Activated B cell treated with CpG ODN at 0.5 μM for 24 hours (primary cell): ENCODE data around the gene VDR. TPM values are rescaled to one million over a fixed set of nuclear protein-coding genes. Genes with fewer than 3 reads are reported as not detected.

ENCODE experiments used
- ATAC-seq: fragments of 200-7000 bp; cut with Tn5 transposase; one replicate; pipeline ENCODE4 v1.10.0; 2021; ENCODE audit warnings: low read depth, mild to moderate bottlenecking, moderate library complexity
- CTCF ChIA-PET: fragments of 350-600 bp; sonication (Branson Sonifier 250); formaldehyde crosslinking; loops from one replicate; lab custom pipeline; 2021; ENCODE audit warnings: antibody characterized with exemption; lab: Charles Lee
- POLR2A ChIA-PET: fragments of 350-600 bp; sonication (Branson Sonifier 250); formaldehyde crosslinking; loops from one replicate; lab custom pipeline; 2021; ENCODE audit warnings: antibody characterized with exemption; lab: Charles Lee
- DNase-seq: peaks from one replicate; pipeline ENCODE4 v3.0.0; 2022
- H3K27ac Mint-ChIP-seq: one replicate; pipeline ENCODE4 v1.8.0; 2020; ENCODE audit warnings: mixed read lengths
- H3K27me3 Mint-ChIP-seq: one replicate; pipeline ENCODE4 v1.8.0; 2021; ENCODE audit warnings: mixed read lengths
- H3K36me3 Mint-ChIP-seq: one replicate; pipeline ENCODE4 v1.8.0; 2021; ENCODE audit warnings: low read depth, mixed read lengths
- H3K4me1 Mint-ChIP-seq: one replicate; pipeline ENCODE4 v1.8.0; 2021; ENCODE audit warnings: mixed read lengths
- H3K4me3 Mint-ChIP-seq: one replicate; pipeline ENCODE4 v1.8.0; 2020; ENCODE audit warnings: mild to moderate bottlenecking, mixed read lengths
- H3K9me3 Mint-ChIP-seq: one replicate; pipeline ENCODE4 v1.8.0; 2020; ENCODE audit warnings: mixed read lengths
- intact Hi-C: fragments of 100-400 bp; cut with micrococcal nuclease; formaldehyde crosslinking; loops from one replicate; pipeline ENCODE4 v1.15.1; 2024
- total RNA-seq: library from RNA; stranded (reverse); gene quantifications from 2 replicates; pipeline ENCODE4 v1.2.3, GENCODE V29; 2022
- TF ChIP-seq, protein P1 (sequence below): fragments of 200-600 bp; IDR thresholded peaks from one replicate; pipeline ENCODE4 v1.8.0; 2022; ENCODE audit warnings: antibody characterized with exemption, mild to moderate bottlenecking

Gene VDR
- total RNA-seq, 1 donor from 2014 or later: 0.86 TPM

DNA sequence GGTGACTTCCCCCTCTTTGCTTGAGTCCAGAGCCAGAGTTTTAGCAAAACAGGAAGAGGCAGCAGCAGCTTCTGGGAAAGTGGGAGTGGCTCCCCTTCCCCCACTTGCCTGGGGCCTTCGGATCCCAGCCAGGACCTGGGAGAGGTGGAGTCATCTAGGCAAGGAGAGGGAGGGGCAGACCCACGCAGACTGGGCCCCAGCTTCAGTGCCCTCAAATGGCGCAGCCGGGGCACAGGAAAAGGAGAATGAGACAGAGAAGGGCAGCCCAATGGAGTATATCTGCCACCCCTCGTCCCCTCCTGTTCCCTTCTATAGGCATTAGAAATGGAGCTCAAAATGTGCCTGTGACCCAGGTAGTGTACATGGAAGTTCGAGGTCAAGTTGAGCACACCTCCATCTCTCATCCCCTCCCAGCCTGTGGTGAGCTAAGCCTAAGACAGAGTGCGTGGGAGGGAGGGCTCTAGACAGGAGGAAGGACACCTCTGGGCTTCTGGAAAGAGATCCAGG lies 75.8 kb downstream of the VDR start:
- H3K27ac Mint-ChIP-seq: no peak overlapping the region
- no peaks in the 10 kb centered on the region for H3K9me3 Mint-ChIP-seq
- intact Hi-C loops: no loop called here
- TF ChIP-seq, protein P1, sequence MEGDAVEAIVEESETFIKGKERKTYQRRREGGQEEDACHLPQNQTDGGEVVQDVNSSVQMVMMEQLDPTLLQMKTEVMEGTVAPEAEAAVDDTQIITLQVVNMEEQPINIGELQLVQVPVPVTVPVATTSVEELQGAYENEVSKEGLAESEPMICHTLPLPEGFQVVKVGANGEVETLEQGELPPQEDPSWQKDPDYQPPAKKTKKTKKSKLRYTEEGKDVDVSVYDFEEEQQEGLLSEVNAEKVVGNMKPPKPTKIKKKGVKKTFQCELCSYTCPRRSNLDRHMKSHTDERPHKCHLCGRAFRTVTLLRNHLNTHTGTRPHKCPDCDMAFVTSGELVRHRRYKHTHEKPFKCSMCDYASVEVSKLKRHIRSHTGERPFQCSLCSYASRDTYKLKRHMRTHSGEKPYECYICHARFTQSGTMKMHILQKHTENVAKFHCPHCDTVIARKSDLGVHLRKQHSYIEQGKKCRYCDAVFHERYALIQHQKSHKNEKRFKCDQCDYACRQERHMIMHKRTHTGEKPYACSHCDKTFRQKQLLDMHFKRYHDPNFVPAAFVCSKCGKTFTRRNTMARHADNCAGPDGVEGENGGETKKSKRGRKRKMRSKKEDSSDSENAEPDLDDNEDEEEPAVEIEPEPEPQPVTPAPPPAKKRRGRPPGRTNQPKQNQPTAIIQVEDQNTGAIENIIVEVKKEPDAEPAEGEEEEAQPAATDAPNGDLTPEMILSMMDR: no peak
- H3K27me3 Mint-ChIP-seq: no peaks in the 10 kb centered on the region
- ATAC-seq: no peak
- H3K4me1 Mint-ChIP-seq: peaks cover 54% of the 10 kb centered on the region
- no peak for DNase-seq
- H3K4me3 Mint-ChIP-seq: no peak overlapping the region
- CTCF ChIA-PET: interaction anchor here (0.8 to 2.9 kb wide), 3 partner anchors 9 to 32 kb away, joined by 3 to 21 read pairs (median 4); no protein-coding TSS in a partner anchor
- no peaks in the 10 kb centered on the region for H3K36me3 Mint-ChIP-seq
- POLR2A ChIA-PET: interaction anchor here (0.9 to 15.3 kb wide), 3 partner anchors 8 to 123 kb away, joined by 4 to 573 read pairs (median 4); partner anchors contain the start of genes HDAC7 and RPAP3

DNA sequence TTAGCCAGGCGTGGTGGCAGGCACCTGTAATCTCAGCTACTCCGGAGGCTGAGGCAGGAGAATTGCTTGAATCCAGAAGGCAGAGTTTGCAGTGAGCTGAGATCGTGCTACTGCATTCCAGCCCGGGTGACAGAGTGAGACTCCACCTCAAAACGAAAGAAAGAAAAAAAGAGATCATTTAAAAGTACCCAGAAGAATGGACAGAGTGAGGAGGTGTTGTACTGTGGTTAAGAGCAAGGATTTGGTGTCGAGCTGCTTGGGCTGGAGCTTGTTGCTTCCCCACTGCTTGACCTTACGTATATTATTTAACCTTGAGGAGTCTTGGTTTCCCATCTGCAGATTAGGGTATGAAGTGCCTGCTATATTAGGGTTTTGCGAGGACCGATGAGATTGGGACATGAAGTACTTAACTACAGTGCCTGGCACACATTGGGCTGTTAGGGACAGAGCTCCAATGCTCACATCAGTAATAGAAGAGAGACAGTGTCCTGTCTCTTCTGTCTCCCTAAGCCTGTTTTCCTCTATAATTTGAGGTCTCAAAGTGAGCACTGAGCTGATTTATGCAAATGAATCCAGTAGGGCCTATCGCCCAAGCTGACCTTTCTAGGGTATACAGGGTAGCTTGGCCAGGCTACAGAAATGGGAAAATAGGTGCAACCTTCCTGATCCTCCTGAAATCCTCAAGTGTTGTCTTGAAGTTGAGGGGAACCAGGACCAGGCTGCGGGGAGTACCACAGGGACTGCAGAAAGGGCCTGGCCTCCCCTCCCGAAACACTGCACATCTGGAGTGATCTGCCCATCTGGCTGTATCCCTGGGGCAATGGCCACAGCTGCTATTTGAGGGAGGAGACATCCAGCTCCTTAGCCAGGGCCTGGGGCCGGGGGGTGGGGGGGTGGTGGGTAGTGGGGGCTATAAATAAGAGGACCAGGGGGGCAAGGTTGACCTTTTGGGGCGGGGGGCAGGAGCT lies 76.5 kb downstream of the VDR start:
- Mint-ChIP-seq H3K27ac (no peak overlapping the region), H3K4me3 (no peak overlapping the region), H3K4me1 (peaks cover 49% of the 10 kb centered on the region), H3K9me3 (no peaks in the 10 kb centered on the region), H3K27me3 (no peaks in the 10 kb centered on the region), H3K36me3 (no peaks in the 10 kb centered on the region)
- TF ChIP-seq, protein P1: no peak
- intact Hi-C loops: no loop called here
- DNase-seq (no peak), ATAC-seq (no peak)
- POLR2A ChIA-PET: interaction anchor here (0.6 to 15.3 kb wide), 4 partner anchors 9 to 122 kb away, joined by 4 to 573 read pairs (median 4); partner anchors contain the start of genes HDAC7 and RPAP3
- CTCF ChIA-PET: interaction anchor here (0.8 to 2.9 kb wide), 5 partner anchors 10 to 31 kb away, joined by 3 to 21 read pairs (median 4); no protein-coding TSS in a partner anchor

DNA sequence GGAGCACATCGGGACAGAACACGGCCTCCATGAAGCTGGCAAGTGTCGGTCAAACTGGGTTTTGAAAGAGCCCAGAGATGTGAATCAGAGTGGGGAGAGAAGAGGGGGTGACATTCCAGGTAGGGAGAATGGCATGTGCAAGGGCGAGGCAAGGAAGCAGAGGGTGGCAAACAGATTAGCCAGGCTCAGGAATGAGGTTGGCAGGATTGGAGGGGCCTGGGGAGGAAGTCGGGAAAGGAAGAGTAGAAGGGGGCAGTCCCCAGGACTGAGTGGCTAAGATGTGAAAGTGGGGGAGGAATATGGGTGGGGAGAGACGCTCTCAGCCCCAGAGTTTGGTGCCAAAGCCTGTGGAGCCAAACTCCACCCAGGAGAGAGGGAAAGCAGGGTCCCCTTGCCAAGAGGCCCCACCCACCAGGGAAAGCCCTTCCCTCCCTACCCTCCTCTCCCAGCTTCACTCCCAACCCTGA lies 79.6 kb downstream of the VDR start:
- ChIA-PET POLR2A (interaction anchor here (1.9 kb wide), 1 partner anchor 12 kb away, joined by 16 read pairs; no protein-coding TSS in a partner anchor), CTCF (interaction anchor here (0.8 kb wide), 1 partner anchor 28 kb away, joined by 3 read pairs; no protein-coding TSS in a partner anchor)
- ATAC-seq (no peak), DNase-seq (no peak)
- peaks cover under 1% of the 10 kb centered on the region for H3K36me3 Mint-ChIP-seq
- no peaks in the 10 kb centered on the region for H3K27me3 Mint-ChIP-seq
- intact Hi-C loops: no loop called here
- no peak overlapping the region for H3K27ac Mint-ChIP-seq
- no peak overlapping the region for H3K4me3 Mint-ChIP-seq
- TF ChIP-seq, protein P1: no peak
- H3K9me3 Mint-ChIP-seq: no peaks in the 10 kb centered on the region
- H3K4me1 Mint-ChIP-seq: peaks cover 39% of the 10 kb centered on the region

DNA sequence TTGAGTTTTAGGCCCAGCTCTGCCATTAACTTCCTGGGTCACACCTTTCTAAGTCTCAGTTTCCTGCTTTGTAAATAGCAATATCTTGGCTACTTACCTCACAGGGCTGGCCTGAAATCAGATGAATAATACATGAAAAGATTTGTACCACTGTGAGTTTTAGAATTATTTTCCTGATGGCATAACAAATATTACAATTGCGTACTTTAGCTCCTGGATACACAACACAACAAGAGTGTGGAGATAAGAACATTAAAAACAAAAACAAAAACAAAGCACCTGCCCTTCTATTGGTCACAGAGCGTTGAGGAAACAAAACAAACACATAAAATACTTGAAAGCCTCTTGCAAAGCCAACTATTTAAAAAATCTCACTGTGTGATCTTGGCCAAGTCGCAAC lies 80.2 kb downstream of the VDR start:
- H3K4me1 Mint-ChIP-seq: peaks cover 41% of the 10 kb centered on the region
- H3K9me3 Mint-ChIP-seq: no peaks in the 10 kb centered on the region
- CTCF ChIA-PET: interaction anchor here (0.8 to 1.2 kb wide), 4 partner anchors 13 to 46 kb away, joined by 3 to 5 read pairs (median 4); no protein-coding TSS in a partner anchor
- no peak overlapping the region for H3K27ac Mint-ChIP-seq
- ATAC-seq: no peak
- POLR2A ChIA-PET: interaction anchor here (1.9 kb wide), 1 partner anchor 11 kb away, joined by 16 read pairs; no protein-coding TSS in a partner anchor
- no peak for DNase-seq
- no peak overlapping the region for H3K4me3 Mint-ChIP-seq
- H3K27me3 Mint-ChIP-seq: no peaks in the 10 kb centered on the region
- intact Hi-C loops: no loop called here
- TF ChIP-seq, protein P1: no peak
- H3K36me3 Mint-ChIP-seq: peaks cover 2% of the 10 kb centered on the region
